AG04450 (cell line): ENCODE measurements around the gene NIPSNAP2. TPM values are rescaled to one million over a fixed set of nuclear protein-coding genes. Genes with fewer than 3 reads are reported as not detected.
"Not testable (repeated sequence)": the region's sequence is repeated elsewhere in the genome, so short reads cannot be mapped to it uniquely, and the experiment has no call there.

ENCODE experiments used
- CTCF ChIA-PET: fragments of 300-600, 350-600 bp; formaldehyde crosslinking; extraction: SDS; loops from one replicate; lab custom pipeline; 2022; ENCODE audit warnings: antibody characterized with exemption, inconsistent platforms; lab: Charles Lee
- POLR2A ChIA-PET: fragments of 350-600 bp; formaldehyde crosslinking; extraction: SDS; loops from one replicate; lab custom pipeline; 2021; ENCODE audit warnings: antibody characterized with exemption, inconsistent platforms; lab: Yijun Ruan, JAX
- DNase-seq: peaks from one replicate; pipeline ENCODE4 v3.0.0-alpha.2; 2011; ENCODE audit warnings: low read depth, low spot score
- H3K27ac ChIP-seq: one replicate; pipeline ENCODE4 v1.5.1; 2012; ENCODE audit warnings: low read depth, low read length, control low read depth
- H3K27me3 ChIP-seq: one replicate; pipeline ENCODE4 v1.6.0; 2012; ENCODE audit warnings: low read length; ENCODE audit not compliant: control insufficient read depth, insufficient read depth
- H3K4me3 ChIP-seq: 2 replicates; pipeline ENCODE4 v1.5.1; 2011; ENCODE audit warnings: mild to moderate bottlenecking, low read depth, low read length, control low read depth
- H3K9me3 ChIP-seq: 2 replicates; pipeline ENCODE4 v1.5.1; 2012; ENCODE audit warnings: low read length; ENCODE audit not compliant: control insufficient read depth, insufficient read depth
- polyA plus RNA-seq: library from polyadenylated mRNA; depleted of rRNA; stranded (reverse); fragments of >200 nt; gene quantifications from 2 replicates; pipeline ENCODE4 v1.2.3, GENCODE V29; 2011
- TF ChIP-seq, protein P1 (sequence below): IDR thresholded peaks from 2 replicates; pipeline ENCODE4 v1.5.1; 2011; ENCODE audit warnings: low read depth, low read length, control low read depth, inconsistent platforms

Gene NIPSNAP2
- polyA plus RNA-seq, 1 experiment: 90.6 TPM

DNA sequence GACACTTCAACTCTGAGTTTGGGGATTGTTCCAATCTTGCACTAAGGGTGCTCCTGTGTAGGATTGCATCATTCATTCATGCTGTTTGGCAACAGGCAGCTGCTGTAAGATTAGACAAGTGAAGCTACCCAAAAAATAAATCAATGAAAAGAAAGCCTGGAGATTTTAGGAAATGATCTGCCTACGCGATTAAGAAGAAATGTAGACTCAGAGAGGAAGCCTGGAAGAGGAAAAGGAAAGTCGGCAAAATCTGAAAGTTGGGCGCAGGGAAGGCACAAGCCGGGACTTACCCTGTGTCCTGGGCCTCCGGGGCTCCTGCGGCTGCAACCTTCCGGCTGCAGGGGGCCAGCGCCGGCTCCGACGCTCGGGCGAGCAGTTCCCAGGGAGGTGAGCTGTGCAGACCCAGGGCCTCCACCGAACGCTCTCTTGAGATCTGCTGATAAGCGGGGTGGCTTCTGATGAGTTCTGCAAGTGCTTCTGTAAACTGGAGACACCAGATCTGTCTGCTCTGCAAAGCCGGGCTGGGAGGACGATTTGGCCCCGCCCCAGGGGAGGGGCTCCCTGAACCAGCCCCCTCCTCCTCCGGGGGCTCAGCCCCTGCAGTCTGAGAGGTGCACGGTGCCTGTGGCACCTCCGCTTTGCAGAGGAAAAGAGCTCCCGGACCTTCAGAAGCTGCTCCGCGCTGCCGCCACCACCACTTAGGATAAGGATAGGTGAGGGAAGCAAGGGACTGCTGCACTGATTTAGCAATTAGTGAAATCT, 69.5 kb downstream of the NIPSNAP2 start:
- TF ChIP-seq, protein P1, sequence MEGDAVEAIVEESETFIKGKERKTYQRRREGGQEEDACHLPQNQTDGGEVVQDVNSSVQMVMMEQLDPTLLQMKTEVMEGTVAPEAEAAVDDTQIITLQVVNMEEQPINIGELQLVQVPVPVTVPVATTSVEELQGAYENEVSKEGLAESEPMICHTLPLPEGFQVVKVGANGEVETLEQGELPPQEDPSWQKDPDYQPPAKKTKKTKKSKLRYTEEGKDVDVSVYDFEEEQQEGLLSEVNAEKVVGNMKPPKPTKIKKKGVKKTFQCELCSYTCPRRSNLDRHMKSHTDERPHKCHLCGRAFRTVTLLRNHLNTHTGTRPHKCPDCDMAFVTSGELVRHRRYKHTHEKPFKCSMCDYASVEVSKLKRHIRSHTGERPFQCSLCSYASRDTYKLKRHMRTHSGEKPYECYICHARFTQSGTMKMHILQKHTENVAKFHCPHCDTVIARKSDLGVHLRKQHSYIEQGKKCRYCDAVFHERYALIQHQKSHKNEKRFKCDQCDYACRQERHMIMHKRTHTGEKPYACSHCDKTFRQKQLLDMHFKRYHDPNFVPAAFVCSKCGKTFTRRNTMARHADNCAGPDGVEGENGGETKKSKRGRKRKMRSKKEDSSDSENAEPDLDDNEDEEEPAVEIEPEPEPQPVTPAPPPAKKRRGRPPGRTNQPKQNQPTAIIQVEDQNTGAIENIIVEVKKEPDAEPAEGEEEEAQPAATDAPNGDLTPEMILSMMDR: peak; percentile 42
- POLR2A ChIA-PET: interaction anchor here (0.9 to 2.3 kb wide), 4 partner anchors 17 to 31 kb away, joined by 3 to 40 read pairs (median 10); partner anchors contain the start of genes CCT6A and PSPH
- no peak for DNase-seq
- peak overlapping the region; percentile 73 for H3K4me3 ChIP-seq
- CTCF ChIA-PET: interaction anchor here (1.1 to 1.8 kb wide), 4 partner anchors 10 to 41 kb away, joined by 4 to 6 read pairs (median 4); no protein-coding TSS in a partner anchor
- H3K27me3 ChIP-seq: no peaks in the 10 kb centered on the region
- no peaks in the 10 kb centered on the region; the same call in 1 of the 2 replicates for H3K9me3 ChIP-seq
- peak overlapping the region; percentile 66 for H3K27ac ChIP-seq

DNA sequence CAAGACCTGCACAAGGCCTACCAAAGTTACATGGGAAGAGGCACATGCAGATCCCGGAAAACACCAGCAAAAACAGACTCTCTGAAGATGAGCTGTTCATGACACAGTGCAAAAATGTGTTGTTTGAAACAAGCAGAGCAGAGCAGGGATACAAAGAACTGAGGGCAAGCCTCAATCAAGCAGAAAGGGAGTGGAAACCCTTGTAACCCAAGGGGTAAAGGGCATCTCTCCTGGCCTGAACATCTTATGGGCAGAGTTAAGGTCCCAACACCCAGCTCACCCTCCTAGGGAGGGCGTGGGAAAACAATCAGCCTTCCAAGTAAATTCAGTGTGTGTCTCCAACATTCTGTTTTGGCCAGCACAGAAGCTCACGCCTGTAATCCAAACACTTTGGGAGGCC, 76.3 kb downstream of the NIPSNAP2 start:
- TF ChIP-seq, protein P1: no peak
- no peak for DNase-seq
- H3K27ac ChIP-seq: peak overlapping the region; percentile 47
- H3K4me3 ChIP-seq: no peak overlapping the region
- CTCF ChIA-PET: interaction anchor here (1.6 kb wide), 1 partner anchor 34 kb away, joined by 13 read pairs; no protein-coding TSS in a partner anchor
- H3K9me3 ChIP-seq: no peaks in the 10 kb centered on the region
- POLR2A ChIA-PET: interaction anchor here (0.6 kb wide), 1 partner anchor 71 kb away, joined by 3 read pairs; no protein-coding TSS in a partner anchor
- no peaks in the 10 kb centered on the region for H3K27me3 ChIP-seq

DNA sequence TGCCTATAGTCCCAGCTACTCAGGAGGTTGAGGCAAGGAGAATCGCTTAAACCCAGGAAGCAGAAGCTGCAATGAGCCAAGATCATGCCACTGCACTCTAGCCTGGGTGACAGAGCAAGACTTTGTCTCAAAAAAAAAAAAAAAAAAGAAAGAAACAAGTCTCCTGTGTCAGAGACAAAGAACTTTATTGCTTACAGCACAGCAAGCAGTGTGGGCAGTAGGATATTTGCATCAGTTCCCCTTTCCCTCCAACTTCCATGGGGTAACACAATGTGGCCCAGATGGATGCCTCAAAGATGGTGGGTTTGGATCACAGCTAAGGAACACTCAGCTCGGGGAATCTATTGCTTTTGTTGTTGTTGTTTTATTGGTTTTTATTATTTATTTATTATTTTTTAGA, 81.4 kb downstream of the NIPSNAP2 start:
- H3K27me3 ChIP-seq, POLR2A ChIA-PET, H3K9me3 ChIP-seq, H3K4me3 ChIP-seq, DNase-seq, H3K27ac ChIP-seq: not testable (repeated sequence)
- CTCF ChIA-PET: interaction anchor here (0.9 to 1.2 kb wide), 2 partner anchors 18 to 29 kb away, joined by 3 read pairs; no protein-coding TSS in a partner anchor

DNA sequence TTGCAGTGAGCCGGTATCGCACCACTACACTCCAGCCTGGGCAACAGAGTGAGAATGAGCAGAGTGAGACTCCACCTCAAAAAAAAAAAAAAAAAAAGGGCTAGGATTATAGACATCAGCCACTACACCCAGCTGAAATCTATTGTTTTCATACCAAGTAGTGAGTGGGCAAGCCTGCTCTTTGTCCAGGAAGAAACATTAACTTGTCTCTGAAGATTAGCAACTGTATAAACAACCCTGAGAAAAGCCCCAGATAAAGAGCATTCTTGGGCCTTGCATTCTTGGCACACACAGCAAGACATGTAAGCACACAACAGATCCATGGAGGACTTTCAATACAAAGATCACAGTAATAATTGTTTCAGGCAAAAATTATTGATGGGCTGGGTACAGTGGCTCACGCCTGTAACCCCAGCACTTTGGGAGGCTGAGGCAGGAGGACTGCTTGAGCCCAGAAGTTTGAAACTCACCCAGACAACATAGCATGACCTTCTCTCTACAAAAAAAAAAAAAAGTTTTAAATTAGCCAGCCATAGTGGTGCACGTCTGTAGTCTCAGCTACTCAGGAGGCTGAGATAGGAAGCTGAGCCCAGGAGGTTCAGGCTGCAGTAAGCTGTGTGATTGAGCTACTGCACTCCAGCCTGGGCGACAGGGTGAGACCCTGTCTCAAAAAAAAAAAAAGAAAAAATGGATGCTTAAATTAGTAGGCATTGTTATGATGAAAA, 82.5 kb downstream of the NIPSNAP2 start:
- TF ChIP-seq, protein P1: no peak
- H3K27ac ChIP-seq: peak overlapping the region; percentile 80
- ChIA-PET CTCF (interaction anchor here (0.9 to 1.2 kb wide), 2 partner anchors 19 to 28 kb away, joined by 3 read pairs; no protein-coding TSS in a partner anchor), POLR2A (interaction anchor here (0.6 to 0.8 kb wide), 6 partner anchors 16 to 43 kb away, joined by 3 to 6 read pairs (median 3); no protein-coding TSS in a partner anchor)
- H3K27me3 ChIP-seq: no peaks in the 10 kb centered on the region
- DNase-seq: peak; percentile 73
- no peaks in the 10 kb centered on the region for H3K9me3 ChIP-seq
- H3K4me3 ChIP-seq: no peak overlapping the region

DNA sequence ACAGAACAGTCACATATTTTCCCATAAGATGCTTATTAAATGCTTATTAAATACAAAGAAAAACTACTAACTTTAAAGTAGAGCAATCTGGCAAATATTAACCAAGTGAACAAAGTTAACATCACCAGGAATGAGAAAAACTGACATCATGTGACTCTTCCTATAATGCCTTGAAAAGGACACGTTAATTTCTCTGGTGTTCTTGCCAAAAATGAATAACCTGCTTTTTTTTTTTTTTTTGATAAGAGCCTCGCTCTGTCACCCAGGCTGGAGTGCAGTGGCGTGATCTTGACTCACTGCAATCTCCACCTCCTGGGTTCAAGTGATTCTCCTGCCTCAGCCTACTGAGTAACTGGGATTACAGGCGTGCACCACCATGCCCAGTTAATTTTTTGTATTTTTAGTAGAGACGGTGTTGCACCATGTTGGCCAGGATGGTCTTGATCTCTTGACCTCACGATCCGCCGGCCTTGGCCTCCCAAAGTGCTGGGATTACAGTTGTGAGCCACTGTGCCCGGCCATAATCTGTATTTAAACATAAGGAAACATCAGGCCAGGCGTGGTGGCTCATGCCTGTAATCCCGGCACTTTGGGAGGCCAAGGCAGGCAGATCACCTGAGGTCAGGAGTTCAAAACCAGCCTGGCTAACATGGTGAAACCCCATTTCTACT, 83.2 kb downstream of the NIPSNAP2 start:
- H3K4me3 ChIP-seq, H3K9me3 ChIP-seq, H3K27me3 ChIP-seq, DNase-seq, CTCF ChIA-PET: not testable (repeated sequence)
- peak overlapping the region; percentile 80 for H3K27ac ChIP-seq
- POLR2A ChIA-PET: interaction anchor here (0.6 kb wide), 2 partner anchors 16 to 27 kb away, joined by 3 read pairs; no protein-coding TSS in a partner anchor
